Esophagus mucosa (tissue), 1 donor: Measurements from ENCODE around the gene HIVEP3. TPM values are rescaled to one million over a fixed set of nuclear protein-coding genes. Genes with fewer than 3 reads are reported as not detected.

Experiments used
- ATAC-seq: fragments of 200-7000 bp; cut with Tn5 transposase; one replicate; pipeline ENCODE4 v1.9.1; 2020
- total RNA-seq: library from RNA; stranded (reverse); gene quantifications from one replicate; pipeline ENCODE4 v1.2.4, GENCODE V29; 2023
- donor health status: DM: yes; HTN: yes; CAD: no.

Gene HIVEP3
- total RNA-seq, 1 donor from 2014 or later = 7.0 TPM

DNA sequence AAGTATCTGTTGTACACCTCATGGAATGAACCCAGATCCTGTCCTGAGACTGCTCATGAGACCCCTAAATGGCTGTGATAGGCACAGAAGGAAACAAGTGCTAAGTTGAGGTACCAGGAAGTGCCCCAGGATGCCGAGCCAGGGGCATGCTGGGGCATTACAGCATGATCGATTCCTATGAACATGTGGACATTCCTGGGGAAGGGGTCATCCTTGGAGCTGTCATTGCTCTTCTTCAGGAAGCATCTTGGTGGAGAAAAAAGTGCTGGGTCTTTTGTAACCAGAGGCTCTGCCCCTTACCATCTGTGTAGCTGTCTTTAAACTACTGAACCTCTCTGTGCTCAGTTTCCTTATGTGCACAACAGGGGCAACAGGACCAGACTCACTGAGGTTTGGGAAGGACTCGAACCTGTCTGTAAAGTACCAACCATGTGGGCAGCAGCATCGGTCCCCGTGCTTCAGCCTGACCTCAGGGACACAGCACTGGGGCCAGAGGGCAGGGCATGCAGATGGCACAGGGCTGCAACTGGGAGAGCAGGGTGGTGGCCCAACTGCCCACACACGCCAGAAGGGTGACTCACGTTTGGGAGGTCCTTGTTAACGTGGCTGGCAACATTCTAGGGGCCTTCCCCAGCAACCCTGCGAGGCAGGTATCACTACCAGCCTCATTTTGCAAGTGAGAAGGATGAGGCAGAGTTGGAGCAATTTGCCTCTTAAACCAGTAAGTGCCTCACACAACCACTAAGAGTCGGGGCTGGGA is 291.9 kb downstream of the HIVEP3 start:
- ATAC-seq = peak; percentile 93

DNA sequence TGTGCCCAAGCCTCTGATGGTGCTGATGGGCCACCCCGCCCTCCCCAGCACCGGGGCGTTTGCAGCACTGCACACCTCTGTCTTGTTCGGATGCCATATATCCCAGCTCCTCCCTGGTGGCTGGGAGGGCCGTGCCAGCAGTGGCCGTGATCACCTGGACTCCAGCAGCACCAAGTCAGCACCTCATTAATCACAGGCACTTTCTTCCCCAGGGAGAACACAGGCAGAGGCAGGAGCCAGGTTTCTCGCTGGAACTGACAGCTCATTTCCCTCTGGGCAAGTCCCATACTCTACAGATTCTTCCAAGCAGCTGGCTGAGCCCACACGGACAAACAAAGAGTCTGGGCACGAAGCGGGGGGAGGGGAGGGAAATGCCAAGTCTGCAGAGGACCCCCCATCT is 292.6 kb downstream of the HIVEP3 start:
- ATAC-seq = peak; percentile 68

DNA sequence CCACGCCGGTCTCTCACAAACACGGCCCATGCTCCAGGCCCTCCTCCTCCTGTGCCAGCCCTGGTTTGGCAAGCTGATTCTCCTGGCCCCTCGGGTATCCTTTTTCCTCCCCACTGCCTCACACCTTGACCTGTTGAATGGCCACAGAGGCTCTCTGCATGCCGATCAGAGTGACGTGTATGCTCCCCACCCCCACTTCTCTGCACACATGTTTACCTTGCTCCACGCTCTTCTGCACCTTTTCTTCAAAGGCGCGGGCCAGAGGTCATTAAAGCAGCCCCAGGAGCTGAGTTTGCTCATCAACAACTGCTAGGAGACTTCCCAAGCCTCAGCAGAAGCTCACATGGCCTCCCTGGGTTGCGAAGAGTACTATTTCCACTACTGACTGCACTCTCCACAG is 295.0 kb downstream of the HIVEP3 start:
- ATAC-seq = no peak

DNA sequence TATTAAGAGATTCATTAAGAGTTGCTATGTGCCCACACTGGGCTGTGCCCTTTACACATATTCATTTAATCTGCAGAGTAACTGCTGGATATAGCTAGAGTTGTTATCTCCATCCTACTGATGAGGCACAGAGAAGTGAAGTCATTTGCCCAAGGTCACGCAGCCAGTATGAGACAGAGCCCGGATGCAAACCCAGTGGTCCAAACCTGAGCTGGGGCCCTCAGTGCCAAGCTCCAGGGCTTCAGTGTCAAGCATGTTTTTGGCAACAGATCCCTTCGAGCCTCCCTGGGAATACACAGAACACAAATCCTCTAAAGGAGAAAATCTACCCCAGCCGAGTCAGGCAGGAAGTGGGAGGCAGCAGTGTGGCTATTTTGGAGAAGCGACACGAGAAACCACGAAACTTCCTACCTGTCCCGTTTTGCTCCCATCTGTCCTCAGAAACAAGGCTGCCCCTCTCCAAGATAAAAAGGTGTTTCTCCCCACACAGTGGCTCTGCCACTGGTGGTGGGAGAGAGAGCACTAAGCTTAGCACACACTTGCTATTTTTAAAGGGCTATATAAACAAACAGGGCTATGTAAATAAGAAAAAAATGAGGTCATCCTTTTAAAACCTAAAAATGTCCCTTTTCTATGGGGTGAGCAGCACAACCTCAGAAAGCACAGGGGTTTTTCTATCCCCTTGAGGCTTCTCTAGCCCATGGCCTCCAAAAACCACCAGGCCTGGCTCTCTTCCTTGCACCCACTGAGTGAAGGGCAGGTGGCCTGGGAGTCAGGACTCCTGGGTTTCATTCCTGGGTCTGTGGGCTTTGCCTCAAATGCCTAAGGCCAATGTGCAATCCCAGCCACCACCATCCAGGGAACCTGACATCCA is 295.6 kb downstream of the HIVEP3 start:
- no peak for ATAC-seq

DNA sequence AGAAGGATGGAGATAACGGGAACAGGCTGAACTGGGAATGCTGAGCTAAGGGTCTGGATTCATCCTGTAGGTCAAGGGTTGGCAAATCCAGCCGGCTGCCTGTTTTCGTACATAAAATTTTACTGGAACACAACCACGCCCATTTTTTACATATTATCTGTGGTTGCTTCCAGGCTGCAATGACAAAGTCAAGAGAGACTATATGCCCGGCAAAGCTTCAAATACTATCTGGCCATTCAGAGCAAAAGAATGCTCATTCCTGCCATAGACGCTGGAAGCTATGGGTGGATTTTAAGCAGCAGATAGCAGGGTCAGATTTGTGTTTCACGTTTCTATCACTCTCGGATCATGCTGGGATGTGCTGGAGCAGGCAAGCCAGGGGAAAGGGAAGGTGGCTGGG is 296.3 kb downstream of the HIVEP3 start:
- ATAC-seq = no peak

DNA sequence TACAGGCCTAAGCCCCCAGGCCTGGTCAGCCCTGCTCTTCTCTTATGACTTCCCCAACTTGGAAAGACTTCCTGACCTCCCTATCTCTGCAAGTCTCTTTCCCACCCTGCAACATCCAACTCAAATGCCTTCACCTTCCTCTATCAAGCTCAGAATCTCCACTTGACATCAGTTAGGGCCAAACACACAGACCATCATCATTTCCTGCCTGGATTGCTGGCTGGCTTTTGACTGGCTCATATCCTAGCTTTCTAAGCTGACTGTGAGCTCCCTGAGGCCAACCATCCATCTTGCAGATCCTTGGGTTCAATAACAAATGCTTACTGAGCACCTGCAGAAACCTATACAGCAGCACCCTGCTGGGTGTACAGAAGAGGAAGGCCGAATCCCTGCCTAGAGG is 296.9 kb downstream of the HIVEP3 start:
- no peak for ATAC-seq

DNA sequence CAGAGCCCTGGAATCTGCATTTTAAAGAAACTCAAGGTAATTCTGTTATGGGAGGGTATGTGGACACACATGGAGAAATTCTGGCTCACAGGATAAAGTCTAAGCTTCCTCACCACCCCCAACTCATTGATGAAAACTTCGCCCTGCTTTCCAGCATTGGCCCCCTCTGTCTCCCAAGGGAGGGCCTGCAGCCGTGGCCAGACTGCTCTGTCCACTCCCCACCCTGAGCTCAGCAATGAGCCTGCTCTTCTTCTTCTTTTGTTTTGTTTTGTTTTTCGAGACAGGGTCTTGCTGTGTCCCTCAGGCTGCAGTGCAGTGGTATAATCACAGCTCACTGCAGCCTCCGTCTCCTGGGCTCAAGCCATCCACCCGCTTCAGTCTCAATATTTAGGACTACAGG is 297.5 kb downstream of the HIVEP3 start:
- ATAC-seq = no peak

DNA sequence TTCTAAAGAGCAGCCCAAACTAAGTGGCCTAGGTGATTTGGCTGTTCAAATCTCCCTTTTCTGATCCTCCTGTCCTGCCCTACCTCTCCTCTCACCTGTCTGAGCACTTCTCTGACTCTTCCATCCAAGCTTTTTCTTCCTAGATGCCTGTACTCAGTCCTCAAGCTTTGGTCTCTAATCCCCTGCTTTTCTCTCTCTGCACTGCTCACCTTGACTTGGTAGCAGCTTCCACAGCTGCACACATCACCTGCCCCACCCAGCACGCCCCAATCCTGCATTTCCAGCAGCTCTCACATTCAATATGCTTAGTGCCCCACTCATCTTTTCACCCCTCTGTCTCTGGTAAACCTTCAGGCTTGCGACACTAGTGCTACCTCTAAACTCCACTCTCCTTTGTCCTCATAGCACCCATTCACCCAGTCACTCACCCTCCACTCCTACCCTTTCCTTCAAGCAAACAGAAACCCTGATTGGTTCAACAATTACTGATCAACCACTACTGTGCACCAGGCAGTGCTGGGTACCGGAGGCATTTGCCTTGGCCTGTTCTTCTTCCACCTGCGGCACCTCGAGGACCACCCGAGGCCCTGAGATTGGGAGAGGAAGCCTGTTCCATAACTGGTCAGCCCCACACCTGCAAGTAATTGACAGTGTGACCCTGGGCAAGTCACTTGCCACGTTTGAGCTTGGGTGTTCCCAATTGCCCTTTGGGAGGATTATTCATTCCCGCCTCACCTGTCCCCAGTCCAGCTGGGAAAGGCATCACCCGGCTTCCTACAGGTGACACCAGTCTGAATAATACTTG is 298.2 kb downstream of the HIVEP3 start:
- ATAC-seq = peak; percentile 65

DNA sequence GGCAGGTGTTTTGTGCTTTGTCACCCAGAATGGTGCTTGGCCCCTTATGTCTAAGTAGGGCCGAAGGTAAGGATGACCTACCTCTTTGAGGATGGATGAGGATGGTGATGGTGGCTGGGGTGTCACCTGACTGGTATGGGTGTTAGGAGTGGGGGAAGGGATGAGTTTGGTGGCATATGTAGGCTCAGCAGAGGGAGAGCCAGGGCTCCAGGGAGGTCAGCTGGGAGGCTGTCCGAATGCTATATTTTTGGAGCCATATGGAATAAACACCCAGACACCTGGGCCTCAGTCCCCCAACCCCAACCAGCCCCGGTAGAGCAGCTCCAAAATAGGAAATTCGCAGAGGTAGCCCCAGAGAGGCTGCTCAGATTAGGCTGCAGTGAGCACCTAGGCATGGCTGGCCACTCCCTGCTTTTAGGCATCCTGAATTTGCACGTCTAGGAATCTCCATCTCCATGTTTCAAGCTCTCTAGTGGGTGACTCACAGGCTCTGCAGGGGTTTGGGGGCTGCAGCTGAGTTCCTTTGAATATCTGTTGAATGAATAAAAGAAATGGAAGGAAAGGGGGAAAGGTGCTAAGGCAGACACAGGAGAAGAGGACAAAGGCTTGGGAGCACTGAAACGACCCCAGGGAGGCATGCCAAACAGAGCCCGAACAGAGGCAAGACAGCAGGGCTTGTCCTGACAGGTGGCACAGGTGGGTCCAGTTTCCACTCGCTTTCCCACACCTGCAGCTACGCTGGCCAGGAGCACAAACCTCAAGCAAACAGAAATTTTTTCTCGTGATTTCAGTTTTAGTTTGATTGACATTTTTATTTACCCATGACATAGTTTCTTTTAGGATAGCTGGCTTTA is 299.0 kb downstream of the HIVEP3 start:
- peak; percentile 41 for ATAC-seq

DNA sequence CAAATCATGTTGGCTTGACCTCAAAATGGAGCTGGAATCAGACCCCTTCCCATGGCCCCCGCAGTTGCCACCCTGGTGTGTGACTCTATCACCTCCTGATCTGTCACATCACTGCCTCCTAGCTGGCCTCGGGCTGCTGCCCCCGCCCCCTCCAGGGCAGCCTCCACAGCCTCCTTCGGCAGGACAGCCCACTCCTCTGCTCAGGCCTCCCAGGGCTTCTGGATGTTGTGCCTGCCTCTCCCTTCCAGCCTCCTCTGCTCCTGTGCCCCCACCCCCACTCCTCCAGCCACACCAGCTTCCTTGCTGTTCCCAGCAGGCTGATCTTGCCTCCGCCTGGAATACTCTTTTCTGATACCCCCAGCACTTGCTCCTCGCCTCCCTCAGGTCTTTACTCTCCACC is 299.9 kb downstream of the HIVEP3 start:
- ATAC-seq = no peak

DNA sequence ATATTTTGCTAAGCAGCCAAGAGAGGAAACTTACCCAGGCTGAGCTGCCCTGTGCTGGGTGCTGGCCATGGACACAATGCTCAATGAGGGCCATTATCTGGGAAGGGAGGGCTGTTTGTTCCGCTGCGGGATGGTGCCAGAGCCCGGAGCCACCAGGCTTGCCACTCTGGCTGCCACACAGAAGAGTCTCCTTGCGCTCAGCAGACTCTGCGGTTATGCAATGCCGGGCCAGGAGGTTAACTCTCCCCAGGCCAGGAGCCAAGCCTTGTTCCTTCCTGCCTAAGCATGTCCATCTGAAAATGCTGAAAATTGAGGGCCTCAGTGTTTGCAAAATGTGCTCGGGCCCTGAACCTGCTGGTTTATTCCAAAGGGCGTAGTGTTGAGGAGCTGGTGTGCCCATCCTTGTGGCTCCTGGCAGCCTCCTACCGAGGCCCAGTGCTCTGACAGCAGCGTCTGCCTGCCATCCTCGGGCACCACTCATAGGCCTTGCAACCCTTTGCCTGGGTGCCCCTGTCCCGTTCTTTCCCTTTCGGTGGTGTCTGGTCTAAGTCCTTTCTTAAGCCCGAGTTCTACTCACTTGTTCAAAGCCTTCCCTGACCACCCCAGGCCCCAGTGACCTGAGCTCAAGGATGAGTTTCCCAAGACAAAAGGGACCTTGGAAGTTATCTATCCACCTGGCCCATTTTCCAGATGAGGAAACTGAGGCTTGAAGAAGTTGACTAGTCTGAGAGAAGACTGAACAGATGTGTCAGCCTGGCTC is 300.5 kb downstream of the HIVEP3 start:
- ATAC-seq = peak; percentile 73

DNA sequence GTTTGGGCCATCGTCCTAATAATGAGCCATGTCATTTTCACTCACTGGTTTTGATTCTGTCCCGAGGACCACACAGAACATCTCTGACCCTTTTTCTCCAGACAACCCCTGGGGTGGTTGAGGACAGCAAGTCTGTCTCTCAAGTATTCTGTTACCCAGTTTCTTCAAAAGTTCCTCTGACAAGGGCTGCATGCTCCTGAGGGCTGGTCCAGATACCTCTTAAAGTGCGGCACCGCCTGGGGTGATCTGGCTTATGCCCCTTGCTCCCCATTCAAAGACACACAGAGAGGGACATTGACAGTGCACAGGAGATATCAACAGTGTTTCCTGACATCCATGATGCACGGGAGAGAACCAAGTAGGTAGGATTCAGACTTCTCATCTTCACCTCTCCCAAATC is 301.4 kb downstream of the HIVEP3 start:
- no peak for ATAC-seq

DNA sequence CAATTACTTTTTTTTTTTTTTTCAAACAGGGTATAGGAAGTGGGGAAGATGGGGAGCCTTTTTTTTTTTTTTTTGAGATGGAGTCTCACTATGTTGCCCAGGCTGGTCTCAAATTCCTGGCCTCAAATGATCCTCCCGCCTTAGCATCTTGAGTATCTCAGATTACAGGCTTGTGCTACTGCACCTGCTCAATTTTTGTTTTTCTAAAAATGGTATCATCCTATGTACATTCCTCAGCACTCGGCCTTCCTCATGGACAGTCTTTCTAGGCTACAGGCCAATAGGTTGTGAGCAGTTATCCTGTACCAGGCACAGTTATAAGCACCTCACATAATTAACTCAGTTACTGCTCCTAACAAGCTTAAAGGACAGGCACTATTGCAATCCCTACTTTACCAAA is 302.2 kb downstream of the HIVEP3 start:
- ATAC-seq = no peak

DNA sequence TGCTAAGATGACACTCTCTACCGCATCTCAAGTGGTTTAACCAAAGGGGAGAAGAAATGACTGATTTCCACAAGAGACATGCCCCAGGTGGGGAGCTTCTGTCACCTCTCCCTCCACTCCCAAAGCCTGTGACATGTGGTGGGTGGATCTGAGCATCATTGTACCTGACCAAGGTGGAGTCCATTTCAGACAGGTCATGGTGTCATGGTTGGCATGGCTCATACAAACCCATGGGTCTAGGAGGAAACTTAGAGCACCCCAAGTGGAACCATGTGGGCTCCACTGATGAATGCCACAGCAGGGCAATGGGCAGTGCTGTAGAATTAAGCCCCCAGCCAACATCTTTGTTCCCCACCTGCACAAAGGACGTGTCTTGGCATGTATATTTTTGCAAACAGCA is 302.7 kb downstream of the HIVEP3 start:
- ATAC-seq = no peak

DNA sequence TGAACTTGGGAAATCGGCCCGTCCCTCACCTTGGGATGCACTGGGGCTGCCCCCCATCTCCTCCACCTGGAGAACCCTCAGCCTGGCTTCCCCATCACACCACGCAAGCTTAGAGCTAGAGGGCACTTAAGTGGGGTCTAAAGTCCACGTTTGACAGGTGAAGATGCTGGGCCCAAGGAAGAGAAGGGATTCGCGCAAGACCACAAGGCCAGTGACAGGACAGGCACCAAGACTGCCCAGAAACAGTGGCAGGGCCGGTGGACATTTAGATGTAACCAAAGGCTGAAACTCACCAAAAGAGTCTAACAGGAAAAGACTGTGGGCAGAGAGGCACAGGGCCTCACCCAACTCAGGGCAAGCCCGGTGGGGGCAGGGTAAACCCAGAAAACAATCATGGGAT is 303.4 kb downstream of the HIVEP3 start:
- no peak for ATAC-seq

DNA sequence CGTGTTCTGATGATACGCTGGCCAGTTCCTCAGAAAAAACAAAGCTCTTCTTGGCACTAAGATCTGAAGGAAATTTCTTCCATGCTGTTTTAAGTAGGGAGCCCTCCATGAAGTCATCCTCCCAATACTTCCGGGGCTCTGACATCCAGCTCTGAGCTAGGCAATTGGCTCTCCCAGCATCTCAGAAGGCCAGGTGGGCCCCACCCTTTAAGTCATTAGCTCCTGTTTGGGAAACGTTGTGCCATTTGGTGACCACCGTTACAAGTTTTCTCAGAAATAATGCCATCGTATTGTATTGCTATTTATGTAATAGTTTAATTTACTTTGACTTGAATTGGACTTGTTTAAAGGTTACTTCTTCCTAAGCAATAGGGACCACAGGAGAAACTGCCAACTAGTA is 303.9 kb downstream of the HIVEP3 start:
- ATAC-seq = no peak

DNA sequence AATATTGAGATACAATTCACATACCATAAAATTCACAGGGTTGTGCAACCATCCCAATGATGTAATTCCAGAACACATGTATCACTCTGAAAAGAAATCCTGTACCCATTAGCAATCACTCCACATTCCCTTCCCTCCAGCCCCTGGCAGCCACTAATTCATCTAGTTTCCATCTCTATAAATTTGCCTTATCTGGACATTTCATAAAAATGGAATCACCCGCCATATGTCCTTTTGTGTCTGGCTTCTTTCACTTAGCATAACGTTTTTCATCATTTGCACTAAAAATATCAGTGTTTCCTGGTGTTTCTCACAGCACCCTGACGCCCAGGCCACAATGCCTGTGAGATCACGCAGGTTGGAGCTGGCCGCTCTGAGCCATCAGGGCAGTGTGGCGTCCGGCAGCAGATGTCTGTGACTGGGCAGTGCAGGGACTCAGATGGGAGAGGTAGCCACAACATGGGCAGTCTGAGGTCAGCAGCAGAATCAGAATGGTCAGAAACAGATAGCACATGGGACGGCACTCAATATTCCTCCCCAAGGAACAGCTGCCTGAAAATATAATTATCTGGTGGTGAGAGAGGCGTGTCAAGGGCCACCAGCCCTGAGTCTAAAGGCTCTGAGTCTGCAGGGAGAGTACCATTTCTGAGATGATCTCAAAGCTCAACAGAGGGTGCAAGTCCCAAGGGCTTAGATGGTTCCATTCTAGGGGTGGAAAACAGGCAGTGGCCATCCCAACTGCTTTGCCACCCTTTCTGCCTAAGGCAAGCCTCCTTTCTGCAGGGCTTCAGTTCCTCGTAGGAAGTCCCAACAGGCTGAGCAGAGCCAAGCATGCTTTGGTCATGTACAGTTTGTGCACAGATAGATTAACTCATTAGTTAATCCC is 304.8 kb downstream of the HIVEP3 start:
- no peak for ATAC-seq

DNA sequence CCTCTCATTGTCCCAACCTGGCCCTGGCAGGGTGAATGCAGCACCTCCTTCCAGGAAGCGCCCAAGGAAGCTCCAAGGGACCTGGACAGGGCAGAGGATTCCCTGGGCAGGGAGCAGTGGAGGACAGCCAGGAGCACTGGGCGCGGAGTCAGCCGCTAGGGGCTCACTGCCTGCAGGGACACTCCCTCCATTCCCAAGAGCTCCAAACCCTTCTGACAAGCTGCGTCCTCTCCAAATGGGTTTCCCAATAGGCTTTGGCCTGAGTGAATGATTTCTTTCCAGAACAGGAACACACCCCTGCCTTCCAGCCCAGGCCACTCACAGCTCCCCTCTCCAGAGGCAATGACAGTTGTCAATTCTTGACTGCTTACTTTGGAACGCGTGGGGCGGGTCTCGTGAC is 305.8 kb downstream of the HIVEP3 start:
- ATAC-seq = peak; percentile 12

DNA sequence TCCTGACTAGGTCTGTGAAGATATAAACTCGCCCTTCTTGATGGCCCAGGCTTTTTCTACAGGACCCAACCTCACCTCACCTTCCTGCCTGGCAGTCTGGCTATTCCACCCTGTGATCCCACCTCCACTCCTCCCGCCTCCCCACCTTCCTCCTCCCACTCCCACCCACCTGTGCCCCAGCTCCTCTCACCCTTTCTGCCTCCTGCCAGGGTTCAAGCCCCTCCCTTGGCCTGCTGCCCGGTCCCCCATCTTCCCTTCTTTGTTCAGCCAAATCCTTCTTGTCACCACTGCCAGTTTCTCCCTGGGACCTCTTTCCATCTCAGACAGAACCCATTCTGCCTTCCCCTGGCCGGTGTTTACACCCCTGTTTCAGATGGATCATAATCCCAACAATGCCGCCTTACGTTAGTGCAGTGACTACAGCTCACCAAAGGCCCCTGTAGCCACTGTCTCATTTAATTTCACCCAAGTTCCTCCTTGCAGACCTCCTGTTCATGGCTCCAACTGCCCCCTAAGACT is 306.7 kb downstream of the HIVEP3 start:
- ATAC-seq = no peak
